Measurements from ENCODE around the gene CARNS1. TPM values are rescaled to one million over a fixed set of nuclear protein-coding genes. Genes with fewer than 3 reads are reported as not detected.

The CARNS1 gene
- total RNA-seq, 1 donor from 2014 or later = 0.29 TPM

GRCh38 chr11:67420147-67420645 lies 4.7 kb downstream of the CARNS1 start:
- no peak for DNase-seq (ENCODE audit: low spot score, unreplicated experiment)
- Mint-ChIP-seq H3K36me3 (ENCODE audit: insufficient read depth) (no peaks in the 10 kb centered on the region), H3K4me1 (ENCODE audit: low read depth) (peaks cover 3% of the 10 kb centered on the region)

GRCh38 chr11:67420646-67421429 lies 5.4 kb downstream of the CARNS1 start:
- H3K4me1 Mint-ChIP-seq (ENCODE audit: low read depth) = peaks cover 3% of the 10 kb centered on the region
- H3K36me3 Mint-ChIP-seq (ENCODE audit: insufficient read depth) = no peaks in the 10 kb centered on the region
- H3K4me3 Mint-ChIP-seq (ENCODE audit: low read depth) = peak overlapping the region; percentile 57
- no peaks in the 10 kb centered on the region for H3K9me3 Mint-ChIP-seq (ENCODE audit: low read depth)
- H3K27me3 Mint-ChIP-seq = peaks cover 15% of the 10 kb centered on the region
- peak overlapping the region; percentile 89 for H3K27ac Mint-ChIP-seq
- peak; percentile 98 for DNase-seq (ENCODE audit: low spot score, unreplicated experiment)
- no peak for TF ChIP-seq CTCF (IDR thresholded peaks at IDR 0.05; ENCODE audit: unreplicated experiment)

More at GRCh38 chr11:67420147-67420645, 4.7 kb downstream of the CARNS1 start:
- no peak overlapping the region for H3K27ac Mint-ChIP-seq
- TF ChIP-seq CTCF (IDR thresholded peaks at IDR 0.05; ENCODE audit: unreplicated experiment) = no peak
- H3K27me3 Mint-ChIP-seq = peaks cover 15% of the 10 kb centered on the region
- H3K9me3 Mint-ChIP-seq (ENCODE audit: low read depth) = no peaks in the 10 kb centered on the region
- H3K4me3 Mint-ChIP-seq (ENCODE audit: low read depth) = peak overlapping the region; percentile 57

- peaks cover 1% of the 10 kb centered on the region for H3K4me1 Mint-ChIP-seq (ENCODE audit: low read depth)
- peak overlapping the region; percentile 89 for H3K27ac Mint-ChIP-seq
- DNase-seq (ENCODE audit: low spot score, unreplicated experiment) = no peak
- H3K9me3 Mint-ChIP-seq (ENCODE audit: low read depth) = no peaks in the 10 kb centered on the region
- no peaks in the 10 kb centered on the region for H3K36me3 Mint-ChIP-seq (ENCODE audit: insufficient read depth)
- no peak for TF ChIP-seq CTCF (IDR thresholded peaks at IDR 0.05; ENCODE audit: unreplicated experiment)
- peak overlapping the region; percentile 54 for H3K4me3 Mint-ChIP-seq (ENCODE audit: low read depth)
- H3K27me3 Mint-ChIP-seq = peaks cover 8% of the 10 kb centered on the region
Observed at GRCh38 chr11:67421430-67422031, 6.1 kb downstream of the CARNS1 start.

- H3K27ac Mint-ChIP-seq = peak overlapping the region; percentile 82
- H3K4me3 Mint-ChIP-seq (ENCODE audit: low read depth) = peak overlapping the region; percentile 3
- H3K9me3 Mint-ChIP-seq (ENCODE audit: low read depth) = no peaks in the 10 kb centered on the region
- H3K27me3 Mint-ChIP-seq = peaks cover 4% of the 10 kb centered on the region
- peaks cover 4% of the 10 kb centered on the region for H3K4me1 Mint-ChIP-seq (ENCODE audit: low read depth)
- no peak for DNase-seq (ENCODE audit: low spot score, unreplicated experiment)
- H3K36me3 Mint-ChIP-seq (ENCODE audit: insufficient read depth) = no peaks in the 10 kb centered on the region
- TF ChIP-seq CTCF (IDR thresholded peaks at IDR 0.05; ENCODE audit: unreplicated experiment) = no peak
Observed at GRCh38 chr11:67422891-67423290, 7.4 kb downstream of the CARNS1 start.

- Mint-ChIP-seq H3K27ac (no peak overlapping the region), H3K27me3 (no peaks in the 10 kb centered on the region), H3K4me3 (ENCODE audit: low read depth) (no peak overlapping the region), H3K9me3 (ENCODE audit: low read depth) (no peaks in the 10 kb centered on the region), H3K36me3 (ENCODE audit: insufficient read depth) (no peaks in the 10 kb centered on the region), H3K4me1 (ENCODE audit: low read depth) (peaks cover 4% of the 10 kb centered on the region)
- no peak for DNase-seq (ENCODE audit: low spot score, unreplicated experiment)
- no peak for TF ChIP-seq CTCF (IDR thresholded peaks at IDR 0.05; ENCODE audit: unreplicated experiment)
Observed at GRCh38 chr11:67423466-67423865, 8.0 kb downstream of the CARNS1 start.
